Left lung (tissue), 14 donors: ENCODE data around the gene RNF144B. TPM values are rescaled to one million over a fixed set of nuclear protein-coding genes. Genes with fewer than 3 reads are reported as not detected.

Experiments used
- ATAC-seq: fragments of 200-7000 bp; cut with Tn5 transposase; one replicate; pipeline ENCODE4 v1.9.1; 2020; ENCODE audit warnings: moderate library complexity
- DNase-seq, 4 donors: peaks; one replicate each; pipeline ENCODE4 v3.0.0-alpha.2; 2013 to 2020
- H3K27ac ChIP-seq, 2 donors: fragments of 200-600 bp; sonication (generic) in 1 of 2; one replicate each; pipeline versions ENCODE4 v1.5.0 to v1.8.0; 2020 to 2021
- H3K27me3 ChIP-seq, 2 donors: fragments of 200-600 bp; sonication (generic) in 1 of 2; one replicate each; pipeline versions ENCODE4 v1.5.0 to v1.8.0; 2020 to 2021
- H3K36me3 ChIP-seq, 2 donors: fragments of 200-600 bp; sonication (generic) in 1 of 2; one replicate each; pipeline versions ENCODE4 v1.5.0 to v1.8.0; 2020 to 2021
- H3K4me1 ChIP-seq, 2 donors: fragments of 200-600 bp; one replicate each; pipeline ENCODE4 v1.8.0; 2021
- H3K4me3 ChIP-seq, 2 donors: fragments of 200-600 bp; sonication (generic) in 1 of 2; one replicate each; pipeline versions ENCODE4 v1.5.0 to v1.8.0; 2020 to 2021; ENCODE audit warnings: mild to moderate bottlenecking in 1 of 2
- H3K9me3 ChIP-seq, 2 donors: fragments of 200-600 bp; sonication (generic) in 1 of 2; one replicate each; pipeline versions ENCODE4 v1.5.0 to v1.8.0; 2020 to 2021
- CTCF ChIP-seq, 2 donors: fragments of 200-600 bp; sonication (generic) in 1 of 2; IDR thresholded peaks; one replicate each; pipeline versions ENCODE4 v1.5.0 to v1.8.0; 2021; ENCODE audit warnings: antibody characterized with exemption in 2 of 2
- intact Hi-C, 2 donors: fragments of 100-400 bp; cut with DNase I; formaldehyde crosslinking; loops; one replicate each; pipeline versions ENCODE4 v1.11.2 to v1.14.2; 2022
- long read RNA-seq, 12 donors: library from polyadenylated mRNA in 2 of 12; unstranded in 2 of 12; transcript quantifications; one replicate each; pipeline ENCODE4 v2.0.0 and lab custom pipeline, GENCODE V29; 2019 to 2026
- polyA plus RNA-seq, 6 donors: library from polyadenylated mRNA; unstranded; fragments of 120-200 nt; gene quantifications; one replicate each; pipeline ENCODE4 v1.2.1, GENCODE V29; 2013; ENCODE audit not compliant: insufficient read length in 6 of 6
- total RNA-seq, 2 donors: library from RNA; stranded (reverse); fragmentation: NEBNext Ultra II Directional; extraction: Animal tissue kit (Norgen Biotek cat#: 25700); gene quantifications; one replicate each; pipeline ENCODE4 v1.2.1, GENCODE V29; 2021
- donor health status: DM: no; HTN: yes; CAD: no.
- donor health status: DM: no; HTN: no; CAD: no.

The RNF144B gene
- total RNA-seq (10 to 100 TPM; 60.4 to 74.8 TPM), polyA plus RNA-seq (10 to 100 TPM; 13.9 to 20.7 (median 17.4) TPM)
- long read RNA-seq, donor 1, full-length matches to known transcripts = 9 of 9 reads
- long read RNA-seq, donor 1, partial matches to known transcripts = 0 of 9 reads
- long read RNA-seq, donor 1, other reads (novel, unspliced or antisense) = 0 of 9 reads
- long read RNA-seq, donor 2, full-length matches to known transcripts = 8 of 8 reads
- long read RNA-seq, donor 2, partial matches to known transcripts = 0 of 8 reads
- long read RNA-seq, donor 2, other reads (novel, unspliced or antisense) = 0 of 8 reads
- long read RNA-seq, donor 3, full-length matches to known transcripts = 7 of 7 reads
- long read RNA-seq, donor 3, partial matches to known transcripts = 0 of 7 reads
- long read RNA-seq, donor 3, other reads (novel, unspliced or antisense) = 0 of 7 reads
- long read RNA-seq, donor 4, full-length matches to known transcripts = 2 of 7 reads
- long read RNA-seq, donor 4, partial matches to known transcripts = 4 of 7 reads
- long read RNA-seq, donor 4, other reads (novel, unspliced or antisense) = 1 of 7 reads
- long read RNA-seq, donor 5, full-length matches to known transcripts = 5 of 5 reads
- long read RNA-seq, donor 5, partial matches to known transcripts = 0 of 5 reads
- long read RNA-seq, donor 5, other reads (novel, unspliced or antisense) = 0 of 5 reads
- long read RNA-seq, donor 6, full-length matches to known transcripts = 6 of 6 reads
- long read RNA-seq, donor 6, partial matches to known transcripts = 0 of 6 reads
- long read RNA-seq, donor 6, other reads (novel, unspliced or antisense) = 0 of 6 reads
- long read RNA-seq, donor 7, full-length matches to known transcripts = 2 of 2 reads
- long read RNA-seq, donor 7, partial matches to known transcripts = 0 of 2 reads
- long read RNA-seq, donor 7, other reads (novel, unspliced or antisense) = 0 of 2 reads
- long read RNA-seq, donor 8, full-length matches to known transcripts = 5 of 5 reads
- long read RNA-seq, donor 8, partial matches to known transcripts = 0 of 5 reads
- long read RNA-seq, donor 8, other reads (novel, unspliced or antisense) = 0 of 5 reads
- long read RNA-seq, donor 9 = 0 reads
- long read RNA-seq, donor 10, full-length matches to known transcripts = 2 of 14 reads
- long read RNA-seq, donor 10, partial matches to known transcripts = 9 of 14 reads
- long read RNA-seq, donor 10, other reads (novel, unspliced or antisense) = 3 of 14 reads
- long read RNA-seq, donor 11 = 0 reads
- long read RNA-seq, donor 12, full-length matches to known transcripts = 2 of 59 reads
- long read RNA-seq, donor 12, partial matches to known transcripts = 57 of 59 reads
- long read RNA-seq, donor 12, other reads (novel, unspliced or antisense) = 0 of 59 reads

GRCh38 chr6:18387061-18387721 lies at the start of gene RNF144B:
TSS of gene RNF144B (plus strand) at chr6:18387350. CDS start at chr6:18399535, 12,185 bp downstream.
- intact Hi-C loops = no loop called here
- TF ChIP-seq CTCF (IDR thresholded peaks at IDR 0.05) = peak in 1 of 2 donors; percentile 11
- Histone ChIP-seq H3K36me3 (peaks cover 0 to 8% of the 10 kb centered on the region in 2 donors), H3K4me1 (peaks cover 16 to 46% of the 10 kb centered on the region in 2 donors), H3K27me3 (no peaks in the 10 kb centered on the region), H3K9me3 (no peaks in the 10 kb centered on the region), H3K4me3 (peak within 1 kb of the TSS; percentile 42 to 61), H3K27ac (peak within 1 kb of the TSS; percentile 77 to 91)
- peak; percentile 50 to 98 (median 88) for DNase-seq
- ATAC-seq = peak; percentile 94

- no peak for TF ChIP-seq CTCF (IDR thresholded peaks at IDR 0.05)
- intact Hi-C loops = loop anchor here in 1 of 2 donors (10.0 kb wide), 1 partner anchor 155 kb away; no protein-coding TSS in a partner anchor
- H3K27me3 ChIP-seq = no peaks in the 10 kb centered on the region
- DNase-seq (no peak), ATAC-seq (no peak)
- H3K4me3 ChIP-seq = no peak overlapping the region
- no peaks in the 10 kb centered on the region for H3K4me1 ChIP-seq
- no peak overlapping the region for H3K27ac ChIP-seq
- H3K9me3 ChIP-seq = no peaks in the 10 kb centered on the region
- H3K36me3 ChIP-seq = no peaks in the 10 kb centered on the region
Measured at GRCh38 chr6:18339599-18339998, 47.6 kb upstream of the RNF144B start.

GRCh38 chr6:18340781-18341551 lies 46.2 kb upstream of the RNF144B start:
- no peak overlapping the region for H3K27ac ChIP-seq
- H3K4me3 ChIP-seq = no peak overlapping the region
- H3K27me3 ChIP-seq = no peaks in the 10 kb centered on the region
- H3K9me3 ChIP-seq = no peaks in the 10 kb centered on the region
- no peak for TF ChIP-seq CTCF (IDR thresholded peaks at IDR 0.05)
- ATAC-seq (no peak), DNase-seq (no peak)
- H3K36me3 ChIP-seq = no peaks in the 10 kb centered on the region
- intact Hi-C loops = no loop called here
- no peaks in the 10 kb centered on the region for H3K4me1 ChIP-seq

- H3K27me3 ChIP-seq = no peaks in the 10 kb centered on the region
- no peaks in the 10 kb centered on the region for H3K9me3 ChIP-seq
- H3K27ac ChIP-seq = no peak overlapping the region
- ATAC-seq (no peak), DNase-seq (no peak)
- no peak for TF ChIP-seq CTCF (IDR thresholded peaks at IDR 0.05)
- H3K4me3 ChIP-seq = no peak overlapping the region
- no peaks in the 10 kb centered on the region for H3K4me1 ChIP-seq
- H3K36me3 ChIP-seq = no peaks in the 10 kb centered on the region
- intact Hi-C loops = no loop called here
Measured at GRCh38 chr6:18342223-18342622, 44.9 kb upstream of the RNF144B start.
